SK-N-SH (cell line): ENCODE data around the gene DENND2D.

Experiments used
- ELF1 ChIP-seq: IDR thresholded peaks from 2 replicates; pipeline ENCODE4 v1.4.0; 2012
- EP300 ChIP-seq, 2 experiments: IDR thresholded peaks; 2 replicates each; pipeline versions ENCODE4 v1.4.0 to v1.6.1; 2012; ENCODE audit warnings: borderline replicate concordance in 1 of 2, low read depth in 1 of 2, low read length in 1 of 2
- FOSL2 ChIP-seq: IDR thresholded peaks from 2 replicates; pipeline ENCODE4 v1.4.0; 2012; ENCODE audit warnings: low read depth, mild to moderate bottlenecking, moderate library complexity, borderline replicate concordance
- FOXM1 ChIP-seq: IDR thresholded peaks from 2 replicates; pipeline ENCODE4 v1.4.0; 2012; ENCODE audit warnings: low read depth, mild to moderate bottlenecking
- GABPA ChIP-seq: IDR thresholded peaks from 2 replicates; pipeline ENCODE4 v1.4.0; 2012; ENCODE audit warnings: low read depth, mild to moderate bottlenecking
- PBX3 ChIP-seq: IDR thresholded peaks from 2 replicates; pipeline ENCODE4; 2012
- TEAD4 ChIP-seq: IDR thresholded peaks from 2 replicates; pipeline ENCODE4 v1.4.0; 2012; ENCODE audit warnings: mild to moderate bottlenecking, borderline replicate concordance; ENCODE audit not compliant: insufficient read depth
- USF1 ChIP-seq: IDR thresholded peaks from 2 replicates; pipeline ENCODE4 v1.4.0; 2012; ENCODE audit warnings: low read depth, borderline replicate concordance
- ZBTB33 ChIP-seq: IDR thresholded peaks from 2 replicates; pipeline ENCODE4 v1.4.0; 2012; ENCODE audit warnings: low read depth, borderline replicate concordance
- TF ChIP-seq, protein P1 (sequence below): fragments of 200-600 bp; sonication (generic); IDR thresholded peaks from 2 replicates; pipeline ENCODE4 v1.6.1; 2017; ENCODE audit warnings: antibody characterized with exemption, mild to moderate bottlenecking, moderate library complexity

DNA sequence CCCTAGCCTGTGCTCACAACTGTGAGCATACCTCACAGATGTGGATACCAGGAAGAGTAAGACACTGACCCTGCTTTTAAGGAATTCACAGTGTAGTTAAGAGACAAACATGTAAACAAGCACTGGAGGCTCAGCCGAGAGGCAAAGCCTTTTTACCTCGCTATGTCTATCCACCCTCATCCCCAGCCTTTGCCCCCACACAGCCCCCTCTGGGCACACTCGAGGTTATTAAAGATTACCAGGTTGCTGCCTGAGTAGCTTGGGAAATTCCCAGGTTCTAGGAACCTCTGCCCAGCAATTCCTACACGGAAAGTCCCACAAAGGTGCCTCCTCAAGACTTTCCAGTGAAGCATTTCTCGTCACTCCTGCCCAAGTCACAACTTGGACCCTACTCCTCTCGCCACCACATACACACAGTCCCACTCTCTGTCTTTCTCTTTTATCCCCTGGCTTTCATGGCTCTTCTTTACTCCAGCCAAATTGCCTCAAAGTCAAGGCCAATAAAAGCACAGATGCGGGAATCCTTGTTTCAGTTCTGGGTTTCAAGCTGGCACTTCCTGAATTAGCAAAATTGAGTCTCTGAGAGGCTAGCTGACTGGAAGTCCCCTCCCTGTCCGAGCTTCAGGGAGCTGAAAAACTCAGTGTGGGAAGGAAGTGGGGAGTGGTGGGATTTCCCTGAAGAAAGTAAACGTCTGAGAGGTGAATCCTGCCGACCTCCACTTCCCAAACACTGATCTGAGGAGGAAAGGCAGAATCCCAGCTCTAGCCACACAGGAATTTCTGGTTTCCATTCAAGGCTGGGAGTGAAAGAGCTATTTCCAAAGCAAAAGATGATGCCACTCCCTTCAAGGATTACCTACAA is 7.6 kb downstream of the DENND2D start:
- TF ChIP-seq, protein P1, sequence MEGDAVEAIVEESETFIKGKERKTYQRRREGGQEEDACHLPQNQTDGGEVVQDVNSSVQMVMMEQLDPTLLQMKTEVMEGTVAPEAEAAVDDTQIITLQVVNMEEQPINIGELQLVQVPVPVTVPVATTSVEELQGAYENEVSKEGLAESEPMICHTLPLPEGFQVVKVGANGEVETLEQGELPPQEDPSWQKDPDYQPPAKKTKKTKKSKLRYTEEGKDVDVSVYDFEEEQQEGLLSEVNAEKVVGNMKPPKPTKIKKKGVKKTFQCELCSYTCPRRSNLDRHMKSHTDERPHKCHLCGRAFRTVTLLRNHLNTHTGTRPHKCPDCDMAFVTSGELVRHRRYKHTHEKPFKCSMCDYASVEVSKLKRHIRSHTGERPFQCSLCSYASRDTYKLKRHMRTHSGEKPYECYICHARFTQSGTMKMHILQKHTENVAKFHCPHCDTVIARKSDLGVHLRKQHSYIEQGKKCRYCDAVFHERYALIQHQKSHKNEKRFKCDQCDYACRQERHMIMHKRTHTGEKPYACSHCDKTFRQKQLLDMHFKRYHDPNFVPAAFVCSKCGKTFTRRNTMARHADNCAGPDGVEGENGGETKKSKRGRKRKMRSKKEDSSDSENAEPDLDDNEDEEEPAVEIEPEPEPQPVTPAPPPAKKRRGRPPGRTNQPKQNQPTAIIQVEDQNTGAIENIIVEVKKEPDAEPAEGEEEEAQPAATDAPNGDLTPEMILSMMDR: no peak
- TF ChIP-seq GABPA (no peak), ELF1 (no peak), EP300 (IDR thresholded peaks at IDR 0.05; ENCODE audit: borderline replicate concordance in 1 of 2, low read depth in 1 of 2, low read length in 1 of 2) (no peak), FOSL2 (no peak), TEAD4 (no peak), FOXM1 (no peak), USF1 (no peak), PBX3 (no peak), ZBTB33 (no peak)
